Keratinocyte (primary cell): ENCODE data around the gene CCDC61.

Source experiments
- CTCF ChIP-seq, 3 experiments: IDR thresholded peaks in 1 of 3; conservative IDR thresholded peaks in 1 of 3; optimal IDR thresholded peaks in 1 of 3; 2 replicates in 2 of 3; 3 replicates in 1 of 3; pipeline versions ENCODE3 to v1.5.1; 2011; ENCODE audit warnings: low read length in 3 of 3, mild to moderate bottlenecking in 3 of 3, moderate library complexity in 2 of 3, control low read depth in 1 of 3, inconsistent platforms in 1 of 3; ENCODE audit not compliant: insufficient read depth in 2 of 3; ENCODE audit errors: extremely low read depth in 1 of 3
- EZH2 ChIP-seq: IDR thresholded peaks from one replicate; pipeline ENCODE4 v1.6.1; 2012; ENCODE audit warnings: inconsistent platforms, mild to moderate bottlenecking, low read length, moderate library complexity

DNA sequence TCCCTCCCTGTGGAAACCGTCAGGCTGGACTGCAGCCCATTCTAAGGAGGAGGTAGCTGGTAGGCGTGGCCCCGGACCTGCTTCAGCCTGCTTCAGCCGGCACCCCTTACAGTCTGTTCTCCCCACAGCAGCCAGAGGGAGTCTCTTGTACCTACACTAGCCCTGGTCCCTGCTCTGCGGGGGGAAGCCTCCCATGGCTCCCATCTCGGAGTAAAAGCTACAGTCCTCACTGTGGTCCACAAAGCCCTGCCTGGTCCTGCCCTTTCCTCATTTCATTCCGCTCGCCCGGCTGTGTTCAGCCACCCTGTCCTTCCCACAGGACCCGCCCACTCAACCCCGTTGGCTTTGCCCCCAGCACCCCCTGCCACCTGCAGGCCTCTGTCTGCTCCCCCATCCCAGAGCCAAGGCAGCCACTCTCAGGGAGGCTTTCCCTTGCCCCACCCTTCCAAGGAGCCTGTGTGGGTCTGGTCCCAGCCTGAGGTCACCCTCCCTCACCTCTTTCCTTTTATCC is 26.3 kb downstream of the CCDC61 start:
- TF ChIP-seq CTCF (optimal IDR thresholded peaks at IDR 0.05 in 1 of 3, IDR thresholded peaks at IDR 0.05 in 1 of 3, conservative IDR thresholded peaks at IDR 0.05 in 1 of 3; ENCODE audit: extremely low read depth in 1 of 3, insufficient read depth in 2 of 3, low read length in 3 of 3) (peak; percentile 55 to 72 (median 60)), EZH2 (no peak)
